Large intestine (tissue), 3 donors: ENCODE measurements around the gene CX3CR1. TPM values are rescaled to one million over a fixed set of nuclear protein-coding genes. Genes with fewer than 3 reads are reported as not detected.

Experiments used
- DNase-seq, 2 donors: peaks; one replicate each; pipeline versions ENCODE4 v3.0.0 to v3.0.0-alpha.2; 2013
- H3K27ac ChIP-seq: one replicate; pipeline ENCODE4 v1.5.1; 2013; ENCODE audit warnings: low read length
- H3K27me3 ChIP-seq: 2 replicates; pipeline ENCODE4 v1.6.1; 2013; ENCODE audit warnings: low read length; ENCODE audit not compliant: control insufficient read depth, insufficient read depth
- H3K36me3 ChIP-seq: 2 replicates; pipeline ENCODE4 v1.6.1; 2013; ENCODE audit warnings: low read length; ENCODE audit not compliant: control insufficient read depth, insufficient read depth
- H3K4me1 ChIP-seq: one replicate; pipeline ENCODE4 v1.6.1; 2013; ENCODE audit warnings: low read length; ENCODE audit not compliant: control insufficient read depth, insufficient read depth
- H3K4me3 ChIP-seq: one replicate; pipeline ENCODE4 v1.5.1; 2013; ENCODE audit warnings: low read length
- H3K9me3 ChIP-seq: one replicate; pipeline ENCODE4 v1.6.1; 2013; ENCODE audit warnings: mild to moderate bottlenecking, low read depth, low read length, moderate library complexity; ENCODE audit not compliant: control insufficient read depth
- WGBS: methylation state at CpG from one replicate; pipeline ENCODE4 v1.1.5; 2013; ENCODE audit warnings: low lambda C conversion rate; ENCODE audit not compliant: insufficient coverage; 5-methylcytosine and 5-hydroxymethylcytosine counted together
- polyA plus RNA-seq: library from polyadenylated mRNA; unstranded; fragments of 120-200 nt; gene quantifications from one replicate; pipeline ENCODE4 v1.2.1, GENCODE V29; 2013

The CX3CR1 gene
- polyA plus RNA-seq, 1 donor, result 2.8 TPM

GRCh38 chr3:39224288-39224687 lies 55.5 kb downstream of the CX3CR1 start:
- Histone ChIP-seq H3K27me3 (peaks cover 8% of the 10 kb centered on the region), H3K4me3 (no peak overlapping the region), H3K27ac (no peak overlapping the region)

GRCh38 chr3:39222939-39223338 lies 56.9 kb downstream of the CX3CR1 start:
- H3K36me3 ChIP-seq, result no peaks in the 10 kb centered on the region
- 92% methylated on average over 2 of the region's 2 CpGs for WGBS
- no peak overlapping the region for H3K27ac ChIP-seq
- no peaks in the 10 kb centered on the region for H3K4me1 ChIP-seq
- H3K27me3 ChIP-seq, result peaks cover 8% of the 10 kb centered on the region
- peaks cover 4% of the 10 kb centered on the region for H3K9me3 ChIP-seq
- H3K4me3 ChIP-seq, result no peak overlapping the region
- DNase-seq, result no peak

More at GRCh38 chr3:39224288-39224687, 55.5 kb downstream of the CX3CR1 start:
- H3K9me3 ChIP-seq, result peaks cover 4% of the 10 kb centered on the region
- WGBS, result 100% methylated on average over 1 of the region's 2 CpGs
- H3K4me1 ChIP-seq, result no peaks in the 10 kb centered on the region
- DNase-seq, result no peak
- H3K36me3 ChIP-seq, result no peaks in the 10 kb centered on the region

GRCh38 chr3:39222462-39222861 lies 57.4 kb downstream of the CX3CR1 start:
- H3K27ac ChIP-seq, result no peak overlapping the region
- no peak overlapping the region for H3K4me3 ChIP-seq
- peaks cover 8% of the 10 kb centered on the region for H3K27me3 ChIP-seq
- H3K36me3 ChIP-seq, result no peaks in the 10 kb centered on the region
- no CpG with 5 or more reads among the region's 1 CpG for WGBS
- H3K9me3 ChIP-seq, result peaks cover 4% of the 10 kb centered on the region
- no peaks in the 10 kb centered on the region for H3K4me1 ChIP-seq
- no peak for DNase-seq

GRCh38 chr3:39221141-39221530 lies 58.7 kb downstream of the CX3CR1 start:
- peaks cover 11% of the 10 kb centered on the region for H3K27me3 ChIP-seq
- H3K27ac ChIP-seq, result no peak overlapping the region
- H3K4me3 ChIP-seq, result no peak overlapping the region
- H3K4me1 ChIP-seq, result no peaks in the 10 kb centered on the region
- H3K36me3 ChIP-seq, result no peaks in the 10 kb centered on the region
- DNase-seq, result no peak
- no peaks in the 10 kb centered on the region for H3K9me3 ChIP-seq

GRCh38 chr3:39220407-39221140 lies 59.3 kb downstream of the CX3CR1 start:
- Histone ChIP-seq H3K9me3 (no peaks in the 10 kb centered on the region), H3K4me1 (no peaks in the 10 kb centered on the region), H3K36me3 (no peaks in the 10 kb centered on the region), H3K4me3 (no peak overlapping the region), H3K27me3 (peaks cover 9% of the 10 kb centered on the region), H3K27ac (no peak overlapping the region)
- WGBS, result 80% methylated on average over 1 of the region's 6 CpGs
- DNase-seq, result no peak

GRCh38 chr3:39219702-39220101 lies 60.1 kb downstream of the CX3CR1 start:
- H3K4me1 ChIP-seq, result no peaks in the 10 kb centered on the region
- DNase-seq, result no peak
- no peak overlapping the region for H3K4me3 ChIP-seq
- H3K27me3 ChIP-seq, result peaks cover 9% of the 10 kb centered on the region
- H3K27ac ChIP-seq, result no peak overlapping the region
- WGBS, result no CpG with 5 or more reads among the region's 3 CpGs
- no peaks in the 10 kb centered on the region for H3K9me3 ChIP-seq
- H3K36me3 ChIP-seq, result no peaks in the 10 kb centered on the region

- no peak for DNase-seq
Observed at GRCh38 chr3:39216176-39216790, 63.6 kb downstream of the CX3CR1 start.

GRCh38 chr3:39213613-39214012 lies 66.2 kb downstream of the CX3CR1 start:
- Histone ChIP-seq H3K36me3 (no peaks in the 10 kb centered on the region), H3K9me3 (no peaks in the 10 kb centered on the region), H3K27ac (no peak overlapping the region), H3K4me1 (no peaks in the 10 kb centered on the region), H3K27me3 (peaks cover 3% of the 10 kb centered on the region), H3K4me3 (no peak overlapping the region)
- no peak for DNase-seq
- WGBS, result no CpG with 5 or more reads among the region's 2 CpGs

More at GRCh38 chr3:39216176-39216790, 63.6 kb downstream of the CX3CR1 start:
- H3K4me1 ChIP-seq, result no peaks in the 10 kb centered on the region
- H3K27ac ChIP-seq, result no peak overlapping the region
- no peaks in the 10 kb centered on the region for H3K9me3 ChIP-seq
- no peaks in the 10 kb centered on the region for H3K36me3 ChIP-seq
- H3K4me3 ChIP-seq, result no peak overlapping the region
- WGBS, result 100% methylated on average over 1 of the region's 2 CpGs
- H3K27me3 ChIP-seq, result peaks cover 9% of the 10 kb centered on the region

Other genes starting within 250 kb of the CX3CR1 start
- 1.1 TPM for gene SCN11A, start 228.1 kb downstream of the CX3CR1 start, polyA plus RNA-seq
- 40.0 TPM for gene WDR48, start 228.0 kb downstream of the CX3CR1 start, polyA plus RNA-seq
- gene GORASP1, start 172.4 kb downstream of the CX3CR1 start, polyA plus RNA-seq, result 66.7 TPM
- 5.8 TPM for gene TTC21A, start 172.4 kb downstream of the CX3CR1 start, polyA plus RNA-seq
- gene CSRNP1, start 126.4 kb downstream of the CX3CR1 start, polyA plus RNA-seq, result 24.5 TPM
- gene XIRP1, start 87.4 kb downstream of the CX3CR1 start, polyA plus RNA-seq, result 0.19 TPM
- 0.09 TPM for gene CCR8, start 49.7 kb upstream of the CX3CR1 start, polyA plus RNA-seq
- 35.1 TPM for gene SLC25A38, start 103.3 kb upstream of the CX3CR1 start, polyA plus RNA-seq
- gene RPSA, start 126.7 kb upstream of the CX3CR1 start, polyA plus RNA-seq, result 1,397 TPM
- 0.10 TPM for gene MOBP, start 187.6 kb upstream of the CX3CR1 start, polyA plus RNA-seq